GM19463 (cell line): Measurements from ENCODE around the gene ABCA1.
"Not testable (repeated sequence)": the region's sequence is repeated elsewhere in the genome, so short reads cannot be mapped to it uniquely, and the experiment has no call there.

Source experiments
- ATAC-seq: cut with Tn5 transposase; IDR thresholded peaks from one replicate; pipeline ENCODE4 v1.9.1; 2021; ENCODE audit warnings: mild to moderate bottlenecking, moderate library complexity; ENCODE audit not compliant: unreplicated experiment

The ABCA1 gene

GRCh38 chr9:104769655-104770054 lies 158.3 kb downstream of the ABCA1 start:
- no peak for ATAC-seq

GRCh38 chr9:104769029-104769428 lies 158.9 kb downstream of the ABCA1 start:
- ATAC-seq: not testable (repeated sequence)

- ATAC-seq: no peak
These were observed 160.4 kb downstream of the ABCA1 start for GRCh38 chr9:104767507-104767906.

DNA sequence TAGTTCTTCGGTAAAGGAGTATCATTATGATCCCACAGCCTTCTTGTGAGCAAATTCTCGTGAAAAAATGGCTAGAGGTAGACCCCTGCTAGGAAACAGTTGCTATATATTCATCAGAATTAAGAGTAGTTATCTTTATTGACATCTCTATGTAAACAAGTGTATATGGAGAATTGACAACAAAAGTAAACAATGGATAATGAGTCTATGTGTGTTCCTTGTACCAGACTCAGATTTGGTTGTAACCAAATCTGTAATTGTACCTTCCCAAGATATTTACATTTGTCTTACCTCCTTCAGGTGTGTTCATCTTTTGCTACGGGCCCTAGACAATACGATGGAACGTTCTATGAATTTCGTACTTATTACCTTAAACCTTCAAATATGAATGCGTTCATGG lies 161.9 kb downstream of the ABCA1 start:
- no peak for ATAC-seq

DNA sequence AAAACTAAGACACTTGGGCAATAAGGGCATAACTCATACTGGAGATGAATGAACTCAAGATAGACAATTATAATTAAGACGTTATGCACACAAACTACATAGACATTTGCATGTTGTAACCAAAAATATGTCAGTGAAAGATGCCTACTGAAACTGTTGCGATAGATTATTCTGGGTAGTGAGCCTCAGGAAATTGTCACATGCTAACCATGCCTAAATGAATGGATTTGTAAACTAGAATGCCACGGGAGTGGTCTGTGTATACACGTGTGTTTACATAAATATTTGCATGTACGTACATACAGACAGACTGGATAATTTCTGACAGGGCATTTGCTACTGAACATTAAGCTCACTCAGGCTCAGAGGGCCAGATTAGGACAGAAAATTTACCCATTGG lies 162.8 kb downstream of the ABCA1 start:
- ATAC-seq: peak; percentile 19

DNA sequence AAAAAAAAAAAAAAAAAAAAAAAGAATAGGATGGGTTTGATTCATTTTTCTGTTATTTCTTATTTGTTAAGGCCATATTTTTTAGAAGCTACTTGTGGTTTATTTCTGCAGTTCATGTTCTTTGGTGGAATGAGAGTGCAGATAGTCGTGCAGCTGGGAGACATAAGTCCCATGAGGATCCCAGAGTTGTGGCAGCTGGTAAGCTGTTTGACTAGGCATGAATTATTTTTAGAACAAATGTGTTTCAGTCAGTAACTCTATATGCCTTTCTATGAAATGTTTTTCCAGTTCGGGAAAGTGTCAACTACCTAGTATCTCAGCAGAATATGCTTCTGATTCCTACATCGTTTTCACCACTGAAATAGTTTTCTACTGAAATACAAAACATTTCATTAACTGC lies 169.0 kb downstream of the ABCA1 start:
- no peak for ATAC-seq

GRCh38 chr9:104750185-104750767 lies 177.7 kb downstream of the ABCA1 start:
- ATAC-seq: peak; percentile 30

- peak; percentile 0 for ATAC-seq
These were observed 179.5 kb downstream of the ABCA1 start for GRCh38 chr9:104748359-104749031.

DNA sequence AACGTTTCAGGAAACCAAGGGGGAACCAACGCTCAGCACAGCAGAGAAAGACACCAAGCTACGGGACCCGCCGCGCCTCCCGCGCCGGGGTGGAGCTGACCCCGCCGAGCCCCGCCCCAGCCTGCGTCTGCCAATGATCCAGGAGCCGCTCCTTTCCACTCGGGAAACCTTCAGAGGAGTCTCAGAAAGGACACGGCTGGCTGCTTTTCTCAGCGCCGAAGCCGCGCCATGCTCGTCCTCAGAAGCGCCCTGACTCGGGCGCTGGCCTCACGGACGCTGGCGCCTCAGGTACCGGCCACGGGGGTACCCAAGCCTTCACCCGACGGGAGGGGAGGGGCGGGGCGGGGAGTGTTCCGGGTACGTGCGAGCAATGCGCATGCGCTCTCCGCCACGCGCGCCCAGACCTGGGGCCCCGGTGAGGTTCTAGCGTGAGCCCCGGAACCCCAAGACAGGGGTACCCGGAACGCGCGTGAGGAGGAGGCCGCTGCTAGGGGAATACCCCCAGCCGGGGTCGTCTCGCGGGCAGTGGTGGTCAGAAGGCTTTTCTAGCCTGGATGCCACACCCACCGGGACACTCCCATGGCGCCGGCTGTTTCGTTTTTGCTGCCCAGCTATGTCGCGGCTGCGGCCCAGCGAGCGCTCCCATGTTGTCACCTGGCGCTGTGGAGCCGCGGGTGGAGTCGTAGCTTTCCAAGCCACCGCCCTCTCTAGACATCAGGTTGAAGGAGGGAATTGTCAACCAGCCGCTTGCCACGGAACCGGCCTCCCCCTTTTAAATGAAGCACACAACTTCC lies 180.2 kb downstream of the ABCA1 start, which contains the start of gene NIPSNAP3A:
TSS of gene NIPSNAP3A (plus strand) at position 119 of the 794 bp plus-strand sequence. CDS start at position 229, 110 bp downstream.
- ATAC-seq: peak; percentile 81

GRCh38 chr9:104747245-104747564 lies 180.8 kb downstream of the ABCA1 start:
- ATAC-seq: no peak

GRCh38 chr9:104746798-104747197 lies 181.2 kb downstream of the ABCA1 start:
- ATAC-seq: no peak

GRCh38 chr9:104746285-104746684 lies 181.7 kb downstream of the ABCA1 start:
- no peak for ATAC-seq

GRCh38 chr9:104745852-104746251 lies 182.1 kb downstream of the ABCA1 start:
- no peak for ATAC-seq

DNA sequence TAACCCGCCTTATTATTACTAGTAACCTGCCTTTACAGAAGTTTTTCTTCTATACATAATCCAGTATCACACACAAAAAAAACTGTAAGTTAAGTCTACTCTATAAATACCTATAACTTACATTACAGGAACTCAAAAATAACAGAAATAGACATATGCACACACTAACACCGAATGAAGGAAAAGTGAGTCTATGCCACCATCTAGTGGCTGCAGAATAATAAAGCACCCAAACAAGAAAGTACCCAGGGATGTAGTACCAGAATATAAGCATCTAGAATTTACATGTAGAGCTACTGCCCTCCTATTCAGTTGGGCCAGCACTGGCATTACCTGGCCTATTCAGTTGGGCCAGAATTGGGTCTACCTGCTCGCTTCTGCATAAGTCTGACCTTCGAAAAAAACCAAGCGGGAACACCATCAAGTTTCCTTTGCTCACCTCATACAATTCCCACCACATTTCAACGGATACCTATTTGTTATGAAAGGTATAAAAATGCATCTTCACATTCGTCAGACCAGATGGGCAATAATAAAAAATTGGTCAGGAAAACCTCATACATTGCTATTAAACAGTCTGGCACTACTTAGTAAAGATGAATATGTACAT lies 184.5 kb downstream of the ABCA1 start:
- peak; percentile 24 for ATAC-seq

DNA sequence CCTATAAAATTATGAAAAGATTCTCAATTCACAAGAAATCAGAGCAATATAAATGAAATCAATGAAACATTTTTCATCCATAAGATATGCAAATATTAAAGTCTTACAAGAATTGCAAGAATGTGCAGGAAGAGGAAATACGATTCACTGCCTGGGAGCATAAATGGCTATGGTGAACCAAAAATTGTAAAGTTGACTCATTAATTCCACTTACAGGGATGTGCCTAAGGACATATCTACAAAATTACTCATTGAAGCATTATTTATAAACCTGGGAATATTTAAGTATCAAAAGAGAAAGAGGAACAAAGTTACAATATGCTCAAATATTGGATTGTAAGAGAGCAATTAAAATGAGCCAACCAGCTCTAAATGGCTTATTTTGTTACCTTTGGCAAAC lies 187.3 kb downstream of the ABCA1 start:
- no peak for ATAC-seq

DNA sequence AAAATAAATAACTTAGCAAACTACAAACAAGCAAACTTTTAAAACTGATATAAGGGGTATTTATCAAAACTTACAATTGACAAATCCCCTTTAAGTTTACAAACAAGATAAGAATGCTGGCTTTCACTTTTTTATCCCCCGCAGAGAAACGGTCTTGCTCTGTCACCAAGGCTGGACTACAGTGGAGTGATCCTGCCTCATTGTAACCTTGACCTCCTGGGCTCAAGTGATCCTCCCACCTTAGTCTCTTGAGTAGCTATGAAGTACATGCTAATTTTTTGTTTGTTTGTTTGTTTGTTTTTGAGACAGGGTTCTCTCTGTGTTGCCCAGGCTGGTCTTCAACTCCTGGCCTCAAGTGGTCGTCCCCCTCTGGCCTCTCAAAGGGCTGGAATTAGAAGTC lies 189.5 kb downstream of the ABCA1 start:
- no peak for ATAC-seq
